K562 (cell line): ENCODE results near the gene ABL1. TPM values are rescaled to one million over a fixed set of nuclear protein-coding genes. Genes with fewer than 3 reads are reported as not detected.

ENCODE experiments used
- CREB1 ChIP-seq, 2 experiments: sonication (generic) in 1 of 2; formaldehyde crosslinking in 1 of 2; IDR thresholded peaks; 2 replicates each; pipeline versions ENCODE4 v1.6.1 to v1.8.0; 2012 to 2022; ENCODE audit warnings: inconsistent platforms in 1 of 2, mild to moderate bottlenecking in 1 of 2, missing genetic modification reagents in 1 of 2, moderate library complexity in 1 of 2
- CTCFL ChIP-seq: IDR thresholded peaks from 2 replicates; pipeline ENCODE4 v1.6.1; 2011; ENCODE audit warnings: borderline replicate concordance, low read depth, mild to moderate bottlenecking, moderate library complexity, low read length; ENCODE audit not compliant: insufficient read depth, poor library complexity, severe bottlenecking
- MEIS2 ChIP-seq: fragments of 450-650 bp; IDR thresholded peaks from 2 replicates; pipeline ENCODE4 v1.6.1; 2014; ENCODE audit warnings: mild to moderate bottlenecking; ENCODE audit not compliant: partially characterized antibody
- MXD1 ChIP-seq: fragments of 250-450 bp; sonication (Bioruptor Pico); IDR thresholded peaks from 2 replicates; pipeline ENCODE4 v1.8.0; 2021; ENCODE audit warnings: borderline replicate concordance, mild to moderate bottlenecking, moderate library complexity; ENCODE audit not compliant: poor library complexity, severe bottlenecking
- NCOA1 ChIP-seq: fragments of 450-650 bp; IDR thresholded peaks from 2 replicates; pipeline ENCODE4 v1.6.1; 2016; ENCODE audit warnings: low read depth
- POLR2AphosphoS2 ChIP-seq: IDR thresholded peaks from 2 replicates; pipeline ENCODE4 v1.6.1; 2012; ENCODE audit warnings: low read length, improper control_type of control experiment
- POLR3G ChIP-seq: IDR thresholded peaks from 2 replicates; pipeline ENCODE4 v1.6.1; 2011; ENCODE audit not compliant: insufficient read length, insufficient replicate concordance; ENCODE audit errors: extremely low read depth
- ZNF395 ChIP-seq: fragments of 200-800 bp; sonication (Bioruptor generic); IDR thresholded peaks from 2 replicates; pipeline ENCODE4 v1.6.1; 2017; ENCODE audit warnings: missing genetic modification characterization, missing compliant biosample characterization
- ZNF76 ChIP-seq: fragments of 250-450 bp; sonication (Bioruptor Pico); IDR thresholded peaks from 2 replicates; pipeline ENCODE4 v1.4.0; 2020; ENCODE audit warnings: mild to moderate bottlenecking, moderate library complexity, borderline replicate concordance
- polyA plus RNA-seq, 8 experiments: library from polyadenylated mRNA; depleted of rRNA in 4 of 8; stranded (reverse) in 5 of 8; unstranded in 3 of 8; fragments of >200 nt; fragmentation: Nextera tagmentation in 2 of 8; fragmentation: Illumina TruSeq in 1 of 8; extraction: Ambion mirVana in 2 of 8; extraction: Trizol in 1 of 8; gene quantifications; 2 replicates each; pipeline versions ENCODE4 v1.2.1 to v1.2.3, GENCODE V29; 2011 to 2014; ENCODE audit warnings: inconsistent platforms in 1 of 8, missing spikeins in 1 of 8
- total RNA-seq, 7 experiments: library from RNA; depleted of rRNA in 6 of 7; stranded (reverse); fragments of >200 nt in 6 of 7; fragmentation: Illumina TruSeq in 2 of 7; extraction: Trizol in 2 of 7; gene quantifications; 2 replicates each; pipeline versions ENCODE4 v1.2.1 to v1.2.3, GENCODE V29; 2011 to 2021; ENCODE audit warnings: low replicate concordance in 1 of 7

Gene ABL1
- total and polyA plus RNA-seq, 9 of the 15 experiments (the other 6 are each of a cell fraction or from before 2014, with no cell fraction given) = 1.5 to 130 (median 37.8) TPM

- no peak for TF ChIP-seq CREB1 (IDR thresholded peaks at IDR 0.05)
- TF ChIP-seq CREB1 (CRISPR knock-in tag; IDR thresholded peaks at IDR 0.05) = no peak
- TF ChIP-seq MXD1 (CRISPR knock-in tag) = no peak
- TF ChIP-seq POLR3G = no peak
- TF ChIP-seq MEIS2 = no peak
- TF ChIP-seq ZNF76 (CRISPR knock-in tag) = no peak
- no peak for TF ChIP-seq CTCFL
- TF ChIP-seq NCOA1 = no peak
- no peak for TF ChIP-seq POLR2AphosphoS2
- TF ChIP-seq ZNF395 = no peak
These were observed 66.6 kb downstream of the ABL1 start (continued) for GRCh38 chr9:130901498-130902203.
